Stomach (tissue), 19 donors: Measurements from ENCODE around the gene GPR152. TPM values are rescaled to one million over a fixed set of nuclear protein-coding genes. Genes with fewer than 3 reads are reported as not detected.

Experiments used
- DNase-seq, 2 donors: peaks; one replicate each; pipeline versions ENCODE4 v3.0.0 to v3.0.0-alpha.2; 2013 to 2019
- H3K27ac ChIP-seq, 5 donors: fragments of 200-600 bp in 4 of 5; sonication (generic) in 4 of 5; one replicate each; pipeline ENCODE4 v1.5.1; 2013 to 2019; ENCODE audit warnings: mild to moderate bottlenecking in 1 of 5, moderate library complexity in 1 of 5
- H3K27me3 ChIP-seq, 3 donors: fragments of 200-600 bp; sonication (generic); one replicate each; pipeline ENCODE4 v1.5.1; 2017 to 2019; ENCODE audit warnings: mixed run types in 1 of 3
- H3K36me3 ChIP-seq, 4 donors: fragments of 200-600 bp; sonication (generic); 1 replicate in 3 of 4; 2 replicates in 1 of 4; pipeline ENCODE4 v1.5.1; 2016 to 2019
- H3K4me1 ChIP-seq, 4 donors: fragments of 200-600 bp; sonication (generic); one replicate each; pipeline ENCODE4 v1.5.1; 2016 to 2019
- H3K4me3 ChIP-seq, 4 donors: fragments of 200-600 bp; sonication (generic) in 3 of 4; one replicate each; pipeline ENCODE4 v1.5.1; 2016 to 2019; ENCODE audit warnings: mild to moderate bottlenecking in 1 of 4
- H3K9me3 ChIP-seq, 4 donors: fragments of 200-600 bp; sonication (generic); one replicate each; pipeline ENCODE4 v1.5.1; 2016 to 2019
- CTCF ChIP-seq, 7 experiments: fragments of 450-650 bp in 4 of 7; fragments of 200-600 bp in 3 of 7; sonication (generic) in 3 of 7; IDR thresholded peaks; one replicate each; pipeline ENCODE4 v1.5.1; 2016 to 2019; ENCODE audit warnings: antibody characterized with exemption in 7 of 7, control low read depth in 2 of 7, mild to moderate bottlenecking in 1 of 7
- EP300 ChIP-seq: sonication (generic); formaldehyde crosslinking; IDR thresholded peaks from one replicate; pipeline ENCODE4 v1.6.1; 2017; ENCODE audit warnings: antibody characterized with exemption
- POLR2A ChIP-seq, 4 donors: fragments of 450-650 bp; IDR thresholded peaks; one replicate each; pipeline ENCODE4 v1.6.1; 2016; ENCODE audit warnings: antibody characterized with exemption in 4 of 4, control low read depth in 2 of 4, mild to moderate bottlenecking in 1 of 4, moderate library complexity in 1 of 4
- POLR2AphosphoS5 ChIP-seq, 3 donors: sonication (generic); formaldehyde crosslinking; IDR thresholded peaks; one replicate each; pipeline ENCODE4 v1.6.1; 2016; ENCODE audit warnings: antibody characterized with exemption in 3 of 3
- WGBS, 5 donors: extraction: QIAGEN DNeasy Blood & Tissue Kit in 3 of 5; methylation state at CpG; one replicate each; pipeline versions ENCODE4 v1.1.5 to v1.1.7; 2013 to 2018; 5-methylcytosine and 5-hydroxymethylcytosine counted together
- intact Hi-C: fragments of 100-400 bp; cut with DNase I; formaldehyde crosslinking; loops from one replicate; pipeline ENCODE4 v1.15.1; 2023; ENCODE audit warnings: low total_unique reads
- long read RNA-seq, 10 donors: transcript quantifications; one replicate each; lab custom pipeline, GENCODE V29; 2026
- polyA plus RNA-seq, 3 donors: library from polyadenylated mRNA; stranded (reverse); fragments of 200-250 nt; gene quantifications; one replicate each; pipeline ENCODE4 v1.2.3, GENCODE V29; 2013
- total RNA-seq, 5 donors: library from RNA; depleted of rRNA; stranded (reverse); fragments of >200 nt; gene quantifications; one replicate each; pipeline versions ENCODE4 v1.1.0 to v1.2.3, GENCODE V29; 2014 to 2016
- donor health status: healthy with polysubstance abuse.
- donor health status: Bipolar disorder and iron deficiency.
- donor health status: healthy.

Gene GPR152
- not detected for total RNA-seq
- not detected for polyA plus RNA-seq
- long read RNA-seq, donor 1, partial matches to known transcripts, result 0 of 1 reads
- long read RNA-seq, donor 1, other reads (novel, unspliced or antisense), result 0 of 1 reads
- long read RNA-seq, donor 2, result 0 reads
- long read RNA-seq, donor 3, result 0 reads
- long read RNA-seq, donor 4, result 0 reads
- long read RNA-seq, donor 5, partial matches to known transcripts, result 0 of 1 reads
- long read RNA-seq, donor 5, other reads (novel, unspliced or antisense), result 0 of 1 reads
- long read RNA-seq, donor 6, result 0 reads
- long read RNA-seq, donor 7, result 0 reads
- long read RNA-seq, donor 8, result 0 reads
- long read RNA-seq, donor 9, result 0 reads
- long read RNA-seq, donor 10, result 0 reads

- H3K9me3 ChIP-seq, result no peaks in the 10 kb centered on the region
- no peaks in the 10 kb centered on the region for H3K27me3 ChIP-seq
- peak within 1 kb of the TSS in 3 of 4 donors; percentile 2 to 25 (median 22) for H3K4me3 ChIP-seq
- H3K27ac ChIP-seq, result peak within 1 kb of the TSS; percentile 35 to 80 (median 64)
- H3K36me3 ChIP-seq, result no peaks in the 10 kb centered on the region
- peak in 1 of 2 donors; percentile 81 for DNase-seq
- peaks cover 0 to 15% (median 10%) of the 10 kb centered on the region in 4 donors for H3K4me1 ChIP-seq
- peak in 3 of 7 experiments; percentile 13 to 27 (median 25) for TF ChIP-seq CTCF (IDR thresholded peaks at IDR 0.05)
- no peak for TF ChIP-seq POLR2A (IDR thresholded peaks at IDR 0.05)
- TF ChIP-seq POLR2AphosphoS5 (IDR thresholded peaks at IDR 0.05), result peak in 1 of 3 donors; percentile 9
- TF ChIP-seq EP300, result no peak
- 46 to 70% (median 56%) methylated on average over 13 to 33 of the region's 33 CpGs for WGBS, 5 donors
- intact Hi-C loops, result no loop called here
Measured at GRCh38 chr11:67452141-67452952, at the start of gene GPR152. Gene GPR152, minus strand, starts transcription at chr11:67452729. Its CDS starts 5 bp downstream, at chr11:67452724.

GRCh38 chr11:67501854-67502253, 49.3 kb upstream of the GPR152 start:
- H3K27ac ChIP-seq, result no peak overlapping the region
- no peak for DNase-seq
- peaks cover 0 to 22% (median 0%) of the 10 kb centered on the region in 3 donors for H3K27me3 ChIP-seq
- peaks cover 0 to 59% (median 41%) of the 10 kb centered on the region in 4 donors for H3K36me3 ChIP-seq
- H3K4me1 ChIP-seq, result peaks cover 35 to 39% (median 37%) of the 10 kb centered on the region in 4 donors
- no peaks in the 10 kb centered on the region for H3K9me3 ChIP-seq
- no peak overlapping the region for H3K4me3 ChIP-seq
- intact Hi-C loops, result loop anchor here (10.0 kb wide), 1 partner anchor 67 kb away; the partner anchor contains the start of gene PTPRCAP
- TF ChIP-seq EP300, result no peak
- TF ChIP-seq POLR2AphosphoS5 (IDR thresholded peaks at IDR 0.05), result no peak
- TF ChIP-seq POLR2A (IDR thresholded peaks at IDR 0.05), result no peak
- TF ChIP-seq CTCF (IDR thresholded peaks at IDR 0.05), result no peak
- WGBS, 5 donors, result 94 to 98% (median 98%) methylated on average over 15 to 18 of the region's 18 CpGs

- TF ChIP-seq EP300 (no peak), POLR2AphosphoS5 (IDR thresholded peaks at IDR 0.05) (no peak), CTCF (IDR thresholded peaks at IDR 0.05) (no peak), POLR2A (IDR thresholded peaks at IDR 0.05) (no peak)
- WGBS, 5 donors, result 92 to 96% (median 93%) methylated on average over 9 of the region's 9 CpGs
- intact Hi-C loops, result loop anchor here (10.0 kb wide), 1 partner anchor 66 kb away; the partner anchor contains the start of gene PTPRCAP
Measured at GRCh38 chr11:67500831-67501715, 48.5 kb upstream of the GPR152 start.

More at GRCh38 chr11:67500831-67501715, 48.5 kb upstream of the GPR152 start:
- Histone ChIP-seq H3K27me3 (peaks cover 0 to 22% (median 0%) of the 10 kb centered on the region in 3 donors), H3K4me3 (no peak overlapping the region), H3K27ac (no peak overlapping the region), H3K9me3 (no peaks in the 10 kb centered on the region), H3K4me1 (peaks cover 27 to 32% (median 29%) of the 10 kb centered on the region in 4 donors), H3K36me3 (peaks cover 4 to 61% (median 45%) of the 10 kb centered on the region in 4 donors)
- DNase-seq, result no peak
